K562 (cell line): ENCODE data around the gene ZBTB42. TPM values are rescaled to one million over a fixed set of nuclear protein-coding genes. Genes with fewer than 3 reads are reported as not detected.
A peak's percentile ranks its signal among the peaks of the same experiment; 100 is the strongest.

Source experiments
- CBX1 ChIP-seq: sonication (generic); IDR thresholded peaks from 2 replicates; pipeline ENCODE4 v1.6.1; 2016; ENCODE audit warnings: antibody characterized with exemption, low read depth, mild to moderate bottlenecking
- EP400 ChIP-seq: fragments of 450-650 bp; IDR thresholded peaks from 2 replicates; pipeline ENCODE4 v1.6.1; 2017; ENCODE audit warnings: antibody characterized with exemption, mild to moderate bottlenecking, moderate library complexity
- FOXA3 ChIP-seq, 2 experiments: fragments of 450-650 bp in 1 of 2; sonication (generic) in 1 of 2; formaldehyde crosslinking; IDR thresholded peaks in 1 of 2; conservative IDR thresholded peaks in 1 of 2; 2 replicates each; pipeline versions ENCODE4 v1.4.0 to v1.8.0; 2020 to 2022; ENCODE audit warnings: mild to moderate bottlenecking in 2 of 2, missing genetic modification reagents in 1 of 2
- GTF2E2 ChIP-seq: fragments of 200-800 bp; sonication (Bioruptor generic); IDR thresholded peaks from 2 replicates; pipeline ENCODE4 v1.6.1; 2016; ENCODE audit warnings: missing genetic modification characterization, missing compliant biosample characterization
- MCM5 ChIP-seq: fragments of 450-650 bp; IDR thresholded peaks from 2 replicates; pipeline ENCODE4 v1.6.1; 2016; ENCODE audit warnings: low read depth
- MGA ChIP-seq: fragments of 450-650 bp; IDR thresholded peaks from 2 replicates; pipeline ENCODE4 v1.6.1; 2016; ENCODE audit warnings: mild to moderate bottlenecking, moderate library complexity
- NKRF ChIP-seq: fragments of 450-650 bp; IDR thresholded peaks from 2 replicates; pipeline ENCODE4 v1.6.1; 2016; ENCODE audit warnings: borderline replicate concordance
- PHTF2 ChIP-seq: fragments of 250-450 bp; sonication (Bioruptor Pico); IDR thresholded peaks from 2 replicates; pipeline ENCODE4 v1.5.0; 2021; ENCODE audit warnings: mild to moderate bottlenecking
- POLR2A ChIP-seq: fragments of 450-650 bp; conservative IDR thresholded peaks from 2 replicates; pipeline ENCODE4 v1.6.1; 2016
- RBM25 ChIP-seq: fragments of 200-400 bp; formaldehyde crosslinking; IDR thresholded peaks from 2 replicates; pipeline ENCODE4 v1.6.1; 2018; ENCODE audit warnings: low read length, low read depth, moderate library complexity; ENCODE audit not compliant: severe bottlenecking
- STAT5B ChIP-seq: fragments of 250-450 bp; sonication (Bioruptor Pico); IDR thresholded peaks from 2 replicates; pipeline ENCODE4 v1.8.0; 2021; ENCODE audit warnings: mild to moderate bottlenecking, inconsistent platforms
- TSC22D4 ChIP-seq: fragments of 450-650 bp; IDR thresholded peaks from 2 replicates; pipeline ENCODE4 v1.6.1; 2016; ENCODE audit warnings: missing genetic modification characterization, missing biosample characterization, control low read depth
- ZBTB7A ChIP-seq: IDR thresholded peaks from 2 replicates; pipeline ENCODE4 v1.6.1; 2011; ENCODE audit warnings: low read depth, mild to moderate bottlenecking, low read length, moderate library complexity, borderline replicate concordance; ENCODE audit not compliant: control insufficient read depth
- ZNF140 ChIP-seq: fragments of 250-450 bp; sonication (Bioruptor Pico); IDR thresholded peaks from 2 replicates; pipeline ENCODE4 v1.8.0; 2021; ENCODE audit warnings: moderate library complexity, mild to moderate bottlenecking, inconsistent platforms
- ZNF696 ChIP-seq: fragments of 250-450 bp; sonication (Bioruptor Pico); conservative IDR thresholded peaks from 2 replicates; pipeline ENCODE4 v1.4.0; 2020; ENCODE audit warnings: mild to moderate bottlenecking, moderate library complexity
- polyA plus RNA-seq, 8 experiments: library from polyadenylated mRNA; depleted of rRNA in 4 of 8; stranded (reverse) in 5 of 8; unstranded in 3 of 8; fragments of >200 nt; fragmentation: Nextera tagmentation in 2 of 8; fragmentation: Illumina TruSeq in 1 of 8; extraction: Ambion mirVana in 2 of 8; extraction: Trizol in 1 of 8; gene quantifications; 2 replicates each; pipeline versions ENCODE4 v1.2.1 to v1.2.3, GENCODE V29; 2011 to 2014; ENCODE audit warnings: inconsistent platforms in 1 of 8, missing spikeins in 1 of 8
- total RNA-seq, 7 experiments: library from RNA; depleted of rRNA in 6 of 7; stranded (reverse); fragments of >200 nt in 6 of 7; fragmentation: Illumina TruSeq in 2 of 7; extraction: Trizol in 2 of 7; gene quantifications; 2 replicates each; pipeline versions ENCODE4 v1.2.1 to v1.2.3, GENCODE V29; 2011 to 2021; ENCODE audit warnings: low replicate concordance in 1 of 7

Gene ZBTB42
- total and polyA plus RNA-seq, 9 of the 15 experiments (the other 6 are each of a cell fraction or from before 2014, with no cell fraction given) = 0.03 to 8.5 (median 2.4) TPM

GRCh38 chr14:104751539-104752422, 49.1 kb upstream of the ZBTB42 start (continued):
- no peak for TF ChIP-seq STAT5B (CRISPR knock-in tag)
- peak; percentile 65 for TF ChIP-seq MGA
- TF ChIP-seq NKRF = no peak
- no peak for TF ChIP-seq PHTF2
- TF ChIP-seq ZNF140 (CRISPR knock-in tag) = no peak
- no peak for TF ChIP-seq RBM25
- TF ChIP-seq POLR2A = no peak
- no peak for TF ChIP-seq GTF2E2 (tag)
- TF ChIP-seq FOXA3 (CRISPR knock-in tag; conservative IDR thresholded peaks at IDR 0.05 in 1 of 2, IDR thresholded peaks at IDR 0.05 in 1 of 2) = 0 out of 4 replicates have a peak, but pooled peaks of 1 of the 2 experiments have one; percentile 27
- no peak for TF ChIP-seq ZNF696 (CRISPR knock-in tag)
- peak; percentile 57 for TF ChIP-seq EP400
- no peak for TF ChIP-seq MCM5
- no peak for TF ChIP-seq TSC22D4 (tag)
- TF ChIP-seq ZBTB7A = peak; percentile 71; the same call in 1 of the 2 replicates
- TF ChIP-seq CBX1 = peak; percentile 56; the same call in 1 of the 2 replicates
